Glutamatergic neuron (in vitro differentiated cells): Measurements from ENCODE around the gene BIRC6. TPM values are rescaled to one million over a fixed set of nuclear protein-coding genes. Genes with fewer than 3 reads are reported as not detected.
"Not testable (repeated sequence)": the region's sequence is repeated elsewhere in the genome, so short reads cannot be mapped to it uniquely, and the experiment has no call there.

Experiments used
- DNase-seq: peaks from one replicate; pipeline ENCODE4 v3.0.0; 2022
- H3K27ac Mint-ChIP-seq: one replicate; pipeline ENCODE4 v1.8.0; 2020; ENCODE audit warnings: mild to moderate bottlenecking, mixed read lengths, inconsistent platforms; ENCODE audit not compliant: unreplicated experiment
- H3K27me3 Mint-ChIP-seq: one replicate; pipeline ENCODE4 v1.8.0; 2020; ENCODE audit warnings: mild to moderate bottlenecking, moderate library complexity, mixed read lengths, inconsistent platforms; ENCODE audit not compliant: unreplicated experiment
- H3K36me3 Mint-ChIP-seq: one replicate; pipeline ENCODE4 v1.8.0; 2020; ENCODE audit warnings: mild to moderate bottlenecking, mixed read lengths, inconsistent platforms; ENCODE audit not compliant: unreplicated experiment
- H3K4me1 Mint-ChIP-seq: one replicate; pipeline ENCODE4 v1.8.0; 2020; ENCODE audit warnings: mild to moderate bottlenecking, low read depth, mixed read lengths, inconsistent platforms; ENCODE audit not compliant: unreplicated experiment
- H3K4me3 Mint-ChIP-seq: one replicate; pipeline ENCODE4 v1.8.0; 2020; ENCODE audit warnings: mild to moderate bottlenecking, mixed read lengths, inconsistent platforms; ENCODE audit not compliant: unreplicated experiment
- H3K9me3 Mint-ChIP-seq: one replicate; pipeline ENCODE4 v1.8.0; 2020; ENCODE audit warnings: mild to moderate bottlenecking, moderate library complexity, mixed read lengths, inconsistent platforms; ENCODE audit not compliant: unreplicated experiment
- total RNA-seq: library from RNA; stranded (reverse); fragmentation: NEBNext Ultra II Directional; extraction: Animal tissue kit (Norgen Biotek cat#: 25700); gene quantifications from one replicate; pipeline ENCODE4 v1.2.1, GENCODE V29; 2021; ENCODE audit not compliant: unreplicated experiment
- TF ChIP-seq, protein P1 (sequence below): fragments of 200-600 bp; sonication (generic); IDR thresholded peaks from one replicate; pipeline ENCODE4 v1.5.0; 2021; ENCODE audit not compliant: partially characterized antibody, unreplicated experiment

BIRC6 gene
- total RNA-seq, 1 donor from 2014 or later = 124 TPM

GRCh38 chr2:32456808-32457207, 100.0 kb downstream of the BIRC6 start:
- Mint-ChIP-seq H3K27me3 (no peaks in the 10 kb centered on the region), H3K4me1 (peaks cover 3% of the 10 kb centered on the region), H3K27ac (no peak overlapping the region), H3K36me3 (no peaks in the 10 kb centered on the region), H3K4me3 (no peak overlapping the region), H3K9me3 (no peaks in the 10 kb centered on the region)
- DNase-seq = no peak
- TF ChIP-seq, protein P1, sequence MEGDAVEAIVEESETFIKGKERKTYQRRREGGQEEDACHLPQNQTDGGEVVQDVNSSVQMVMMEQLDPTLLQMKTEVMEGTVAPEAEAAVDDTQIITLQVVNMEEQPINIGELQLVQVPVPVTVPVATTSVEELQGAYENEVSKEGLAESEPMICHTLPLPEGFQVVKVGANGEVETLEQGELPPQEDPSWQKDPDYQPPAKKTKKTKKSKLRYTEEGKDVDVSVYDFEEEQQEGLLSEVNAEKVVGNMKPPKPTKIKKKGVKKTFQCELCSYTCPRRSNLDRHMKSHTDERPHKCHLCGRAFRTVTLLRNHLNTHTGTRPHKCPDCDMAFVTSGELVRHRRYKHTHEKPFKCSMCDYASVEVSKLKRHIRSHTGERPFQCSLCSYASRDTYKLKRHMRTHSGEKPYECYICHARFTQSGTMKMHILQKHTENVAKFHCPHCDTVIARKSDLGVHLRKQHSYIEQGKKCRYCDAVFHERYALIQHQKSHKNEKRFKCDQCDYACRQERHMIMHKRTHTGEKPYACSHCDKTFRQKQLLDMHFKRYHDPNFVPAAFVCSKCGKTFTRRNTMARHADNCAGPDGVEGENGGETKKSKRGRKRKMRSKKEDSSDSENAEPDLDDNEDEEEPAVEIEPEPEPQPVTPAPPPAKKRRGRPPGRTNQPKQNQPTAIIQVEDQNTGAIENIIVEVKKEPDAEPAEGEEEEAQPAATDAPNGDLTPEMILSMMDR = no peak

GRCh38 chr2:32457814-32458213, 101.0 kb downstream of the BIRC6 start:
- Mint-ChIP-seq H3K4me1 (peaks cover 3% of the 10 kb centered on the region), H3K9me3 (no peaks in the 10 kb centered on the region), H3K27me3 (no peaks in the 10 kb centered on the region), H3K36me3 (no peaks in the 10 kb centered on the region), H3K27ac (no peak overlapping the region), H3K4me3 (no peak overlapping the region)
- no peak for DNase-seq
- TF ChIP-seq, protein P1 = no peak

GRCh38 chr2:32460861-32461260, 104.0 kb downstream of the BIRC6 start:
- H3K36me3 Mint-ChIP-seq, H3K9me3 Mint-ChIP-seq, H3K27ac Mint-ChIP-seq, H3K4me3 Mint-ChIP-seq, H3K4me1 Mint-ChIP-seq, H3K27me3 Mint-ChIP-seq, DNase-seq: not testable (repeated sequence)

DNA sequence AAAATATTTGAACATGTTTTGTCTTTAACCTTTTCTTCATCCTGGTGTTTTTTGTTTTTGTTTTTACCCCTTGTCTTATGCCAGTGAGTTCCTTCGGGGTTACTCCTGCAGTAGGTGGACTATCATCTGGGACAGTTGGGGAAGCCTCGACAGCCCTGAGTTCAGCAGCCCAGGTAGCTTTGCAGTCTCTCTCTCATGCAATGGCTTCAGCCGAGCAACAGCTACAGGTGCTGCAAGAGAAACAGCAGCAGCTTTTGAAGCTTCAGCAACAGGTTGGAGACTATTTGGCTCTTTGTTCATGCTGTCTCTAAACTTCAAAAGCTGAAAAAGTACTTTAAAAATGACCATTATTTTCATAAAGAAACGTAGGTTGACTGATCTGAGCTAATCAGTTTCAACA, 106.3 kb downstream of the BIRC6 start:
- Mint-ChIP-seq H3K4me3 (no peak overlapping the region), H3K9me3 (no peaks in the 10 kb centered on the region), H3K27ac (no peak overlapping the region), H3K4me1 (peaks cover 3% of the 10 kb centered on the region), H3K36me3 (peaks cover 6% of the 10 kb centered on the region), H3K27me3 (no peaks in the 10 kb centered on the region)
- TF ChIP-seq, protein P1 = no peak
- DNase-seq = no peak

DNA sequence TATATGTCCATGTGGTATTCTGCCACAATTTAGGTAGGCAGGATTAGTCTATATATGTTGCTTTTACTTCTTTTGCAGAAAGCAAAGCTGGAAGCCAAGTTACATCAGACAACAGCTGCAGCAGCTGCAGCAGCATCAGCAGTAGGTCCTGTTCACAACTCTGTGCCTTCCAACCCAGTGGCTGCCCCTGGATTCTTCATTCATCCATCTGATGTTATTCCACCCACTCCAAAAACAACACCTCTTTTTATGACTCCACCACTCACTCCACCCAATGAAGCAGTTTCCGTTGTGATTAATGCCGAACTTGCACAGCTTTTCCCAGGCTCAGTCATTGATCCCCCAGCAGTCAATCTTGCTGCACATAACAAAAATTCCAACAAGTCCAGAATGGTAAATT, 107.6 kb downstream of the BIRC6 start:
- Mint-ChIP-seq H3K4me3 (no peak overlapping the region), H3K9me3 (no peaks in the 10 kb centered on the region), H3K36me3 (peaks cover 6% of the 10 kb centered on the region), H3K27ac (no peak overlapping the region), H3K27me3 (no peaks in the 10 kb centered on the region), H3K4me1 (no peaks in the 10 kb centered on the region)
- no peak for DNase-seq
- TF ChIP-seq, protein P1 = no peak

GRCh38 chr2:32472605-32473004, 115.8 kb downstream of the BIRC6 start:
- H3K36me3 Mint-ChIP-seq = no peaks in the 10 kb centered on the region
- H3K9me3 Mint-ChIP-seq = no peaks in the 10 kb centered on the region
- H3K4me1 Mint-ChIP-seq = peaks cover 5% of the 10 kb centered on the region
- H3K4me3 Mint-ChIP-seq = no peak overlapping the region
- TF ChIP-seq, protein P1 = no peak
- H3K27me3 Mint-ChIP-seq = peaks cover 2% of the 10 kb centered on the region
- DNase-seq = no peak
- peak overlapping the region; percentile 17 for H3K27ac Mint-ChIP-seq
